Neural progenitor cell (in vitro differentiated cells): ENCODE data around the gene GALNT2.

Experiments used
- CTCF ChIP-seq: fragments of 200-600 bp; sonication (generic); IDR thresholded peaks from 2 replicates; pipeline ENCODE4 v1.5.1; 2017; ENCODE audit warnings: antibody characterized with exemption, mild to moderate bottlenecking
- EZH2 ChIP-seq: fragments of 200-600 bp; sonication (generic); IDR thresholded peaks from 2 replicates; pipeline ENCODE4 v1.6.1; 2017; ENCODE audit warnings: antibody characterized with exemption, mild to moderate bottlenecking, moderate library complexity

GRCh38 chr1:230218667-230219066, 151.6 kb downstream of the GALNT2 start:
- TF ChIP-seq CTCF (no peak), EZH2 (no peak)
